GM19193 (cell line): ENCODE results near the gene GABRB1.

Experiments
- POLR2A ChIP-seq: IDR thresholded peaks from 4 replicates; pipeline ENCODE4 v1.6.1; 2011; ENCODE audit not compliant: insufficient read depth, insufficient read length; ENCODE audit errors: extremely low read depth

Gene GABRB1

GRCh38 chr4:47386146-47386545 is 354.8 kb downstream of the GABRB1 start:
- TF ChIP-seq POLR2A: no peak

- TF ChIP-seq POLR2A: no peak
These were observed 355.3 kb downstream of the GABRB1 start for GRCh38 chr4:47386561-47387235.

- no peak for TF ChIP-seq POLR2A
These were observed 359.2 kb downstream of the GABRB1 start for GRCh38 chr4:47390428-47391125.

GRCh38 chr4:47391256-47391655 is 359.9 kb downstream of the GABRB1 start:
- TF ChIP-seq POLR2A: no peak

- no peak for TF ChIP-seq POLR2A
These were observed 375.0 kb downstream of the GABRB1 start for GRCh38 chr4:47406408-47406807.

- TF ChIP-seq POLR2A: no peak
These were observed 378.9 kb downstream of the GABRB1 start for GRCh38 chr4:47410271-47410670.

- no peak for TF ChIP-seq POLR2A
These were observed 382.2 kb downstream of the GABRB1 start for GRCh38 chr4:47413521-47413920.

GRCh38 chr4:47415719-47416118 is 384.4 kb downstream of the GABRB1 start:
- no peak for TF ChIP-seq POLR2A

GRCh38 chr4:47418147-47418546 is 386.8 kb downstream of the GABRB1 start:
- TF ChIP-seq POLR2A: no peak

GRCh38 chr4:47419296-47419695 is 387.9 kb downstream of the GABRB1 start:
- no peak for TF ChIP-seq POLR2A

- TF ChIP-seq POLR2A: no peak
These were observed 394.3 kb downstream of the GABRB1 start for GRCh38 chr4:47425628-47426027.

GRCh38 chr4:47427935-47428334 is 396.6 kb downstream of the GABRB1 start:
- TF ChIP-seq POLR2A: no peak

- no peak for TF ChIP-seq POLR2A
These were observed 401.4 kb downstream of the GABRB1 start for GRCh38 chr4:47432749-47433148.

- no peak for TF ChIP-seq POLR2A
These were observed 403.6 kb downstream of the GABRB1 start for GRCh38 chr4:47434931-47435330.

- no peak for TF ChIP-seq POLR2A
These were observed 411.6 kb downstream of the GABRB1 start for GRCh38 chr4:47442980-47443379.

- TF ChIP-seq POLR2A: no peak
These were observed 412.7 kb downstream of the GABRB1 start for GRCh38 chr4:47444031-47444430.
